Stomach (tissue), 4 donors: Measurements from ENCODE around the gene AUTS2.

Source experiments
- CTCF ChIP-seq, 7 experiments: fragments of 450-650 bp in 4 of 7; fragments of 200-600 bp in 3 of 7; sonication (generic) in 3 of 7; IDR thresholded peaks; one replicate each; pipeline ENCODE4 v1.5.1; 2016 to 2019; ENCODE audit warnings: antibody characterized with exemption in 7 of 7, control low read depth in 2 of 7, mild to moderate bottlenecking in 1 of 7
- EP300 ChIP-seq: sonication (generic); formaldehyde crosslinking; IDR thresholded peaks from one replicate; pipeline ENCODE4 v1.6.1; 2017; ENCODE audit warnings: antibody characterized with exemption
- POLR2A ChIP-seq, 4 donors: fragments of 450-650 bp; IDR thresholded peaks; one replicate each; pipeline ENCODE4 v1.6.1; 2016; ENCODE audit warnings: antibody characterized with exemption in 4 of 4, control low read depth in 2 of 4, mild to moderate bottlenecking in 1 of 4, moderate library complexity in 1 of 4
- POLR2AphosphoS5 ChIP-seq, 3 donors: sonication (generic); formaldehyde crosslinking; IDR thresholded peaks; one replicate each; pipeline ENCODE4 v1.6.1; 2016; ENCODE audit warnings: antibody characterized with exemption in 3 of 3

DNA sequence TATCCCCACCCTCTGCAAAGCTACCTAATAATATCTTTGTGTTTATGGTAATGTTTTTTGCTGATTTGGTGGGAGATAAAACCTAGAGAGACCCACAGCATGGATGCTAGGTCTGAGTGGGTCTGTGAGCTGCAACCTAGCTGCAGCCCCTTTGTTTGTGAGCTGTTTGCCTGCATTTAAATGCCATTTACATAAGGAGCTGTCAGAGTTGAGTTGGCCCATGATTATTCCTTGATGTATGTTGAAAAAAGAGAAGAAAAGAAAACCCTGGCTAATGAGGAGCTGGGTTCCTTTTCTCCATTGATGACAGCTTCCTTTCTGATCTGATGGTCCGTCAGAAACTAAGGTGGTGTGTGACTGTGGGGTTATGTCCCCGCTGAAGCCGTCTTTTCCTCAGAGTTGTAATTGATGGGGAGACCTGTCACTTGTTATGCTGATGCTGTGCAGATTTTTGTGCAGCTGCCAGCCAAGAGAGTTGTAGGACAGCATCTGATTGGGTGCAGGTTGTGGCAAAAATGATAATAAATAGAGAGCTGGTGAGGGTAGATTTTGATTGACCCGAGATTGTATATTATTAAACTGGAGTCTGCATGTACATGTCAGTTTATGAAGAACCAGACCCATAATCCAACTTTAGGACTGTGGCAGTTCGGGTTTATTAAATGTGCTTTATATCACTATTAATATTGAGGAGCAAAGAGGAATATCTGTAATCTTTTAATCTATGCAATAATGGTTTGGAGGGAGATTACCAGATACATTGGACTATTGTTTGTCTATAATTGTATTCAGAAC lies 219.8 kb downstream of the AUTS2 start:
- TF ChIP-seq EP300 = no peak
- no peak for TF ChIP-seq CTCF (IDR thresholded peaks at IDR 0.05)
- no peak for TF ChIP-seq POLR2A (IDR thresholded peaks at IDR 0.05)
- TF ChIP-seq POLR2AphosphoS5 (IDR thresholded peaks at IDR 0.05) = no peak
